ENCODE data around the gene REEP1.

- TF ChIP-seq CTCF (IDR thresholded peaks at IDR 0.05) (no peak), POLR2A (IDR thresholded peaks at IDR 0.05) (no peak)
Measured at GRCh38 chr2:86319700-86320580, 17.5 kb downstream of the REEP1 start.
